Measurements from ENCODE around the gene VEGFA. TPM values are rescaled to one million over a fixed set of nuclear protein-coding genes. Genes with fewer than 3 reads are reported as not detected.
A peak's percentile ranks its signal among the peaks of the same experiment; 100 is the strongest.

VEGFA gene
- total and polyA plus RNA-seq, 2 experiments from 2014 or later, result 148 to 179 TPM

GRCh38 chr6:43774776-43775534, 4.9 kb downstream of the VEGFA start:
- no peaks in the 10 kb centered on the region for H3K36me3 ChIP-seq (replicated peaks; ENCODE audit: insufficient read depth, low read depth)
- H3K4me1 ChIP-seq (ENCODE audit: insufficient read depth), result peaks cover 21% of the 10 kb centered on the region
- peak overlapping the region; percentile 94 for H3K4me2 ChIP-seq
- peak; percentile 88 for DNase-seq (ENCODE audit: low spot score)
- 38% methylated on average over 17 of the region's 17 CpGs for WGBS (ENCODE audit: low lambda C conversion rate, missing lambda C conversion rate)
- no peak overlapping the region for H3K4me3 ChIP-seq
- peak overlapping the region; percentile 97 for H3K27ac ChIP-seq
- H2AFZ ChIP-seq, result no peak overlapping the region
- H3K9me2 ChIP-seq (replicated peaks; ENCODE audit: insufficient read depth), result no peaks in the 10 kb centered on the region
- no peaks in the 10 kb centered on the region for H3K9me3 ChIP-seq (ENCODE audit: low read depth)
- H4K20me1 ChIP-seq (ENCODE audit: insufficient read depth, poor library complexity, severe bottlenecking), result peaks cover 90% of the 10 kb centered on the region
- TF ChIP-seq CTCF (IDR thresholded peaks at IDR 0.05; ENCODE audit: poor library complexity) (peak; percentile 75), EZH2 (IDR thresholded peaks at IDR 0.05; ENCODE audit: borderline replicate concordance) (no peak), EZH2phosphoT487 (IDR thresholded peaks at IDR 0.05; ENCODE audit: low read depth, severe bottlenecking, unreplicated experiment) (no peak)
- no peaks in the 10 kb centered on the region for H3K27me3 ChIP-seq
- peaks cover 97% of the 10 kb centered on the region for H3K79me2 ChIP-seq

- Histone ChIP-seq H3K4me2 (peak overlapping the region; percentile 94), H3K9me2 (replicated peaks; ENCODE audit: insufficient read depth) (no peaks in the 10 kb centered on the region), H3K36me3 (replicated peaks; ENCODE audit: insufficient read depth, low read depth) (no peaks in the 10 kb centered on the region), H3K4me3 (no peak overlapping the region), H4K20me1 (ENCODE audit: insufficient read depth, poor library complexity, severe bottlenecking) (peaks cover 95% of the 10 kb centered on the region), H3K9me3 (ENCODE audit: low read depth) (no peaks in the 10 kb centered on the region), H3K27me3 (no peaks in the 10 kb centered on the region), H3K79me2 (peaks cover 99% of the 10 kb centered on the region), H3K27ac (peak overlapping the region; percentile 97), H3K4me1 (ENCODE audit: insufficient read depth) (peaks cover 21% of the 10 kb centered on the region), H2AFZ (no peak overlapping the region)
- no peak for TF ChIP-seq EZH2phosphoT487 (IDR thresholded peaks at IDR 0.05; ENCODE audit: low read depth, severe bottlenecking, unreplicated experiment)
- TF ChIP-seq EZH2 (IDR thresholded peaks at IDR 0.05; ENCODE audit: borderline replicate concordance), result no peak
- no peak for TF ChIP-seq CTCF (IDR thresholded peaks at IDR 0.05; ENCODE audit: poor library complexity)
- WGBS (ENCODE audit: low lambda C conversion rate, missing lambda C conversion rate), result 75% methylated on average over 4 of the region's 4 CpGs
- DNase-seq (ENCODE audit: low spot score), result no peak
Measured at GRCh38 chr6:43775535-43775885, 5.5 kb downstream of the VEGFA start.

- DNase-seq (ENCODE audit: low spot score), result no peak
- Histone ChIP-seq H3K4me2 (peak overlapping the region; percentile 94), H3K4me1 (ENCODE audit: insufficient read depth) (peaks cover 21% of the 10 kb centered on the region), H3K79me2 (peaks cover 96% of the 10 kb centered on the region), H3K9me2 (replicated peaks; ENCODE audit: insufficient read depth) (no peaks in the 10 kb centered on the region), H4K20me1 (ENCODE audit: insufficient read depth, poor library complexity, severe bottlenecking) (peaks cover 92% of the 10 kb centered on the region), H3K9me3 (ENCODE audit: low read depth) (no peaks in the 10 kb centered on the region), H2AFZ (no peak overlapping the region), H3K27ac (no peak overlapping the region), H3K4me3 (no peak overlapping the region), H3K36me3 (replicated peaks; ENCODE audit: insufficient read depth, low read depth) (no peaks in the 10 kb centered on the region), H3K27me3 (no peaks in the 10 kb centered on the region)
- WGBS (ENCODE audit: low lambda C conversion rate, missing lambda C conversion rate), result 98% methylated on average over 8 of the region's 8 CpGs
- TF ChIP-seq CTCF (IDR thresholded peaks at IDR 0.05; ENCODE audit: poor library complexity) (no peak), EZH2phosphoT487 (IDR thresholded peaks at IDR 0.05; ENCODE audit: low read depth, severe bottlenecking, unreplicated experiment) (no peak)
Measured at GRCh38 chr6:43776115-43776798, 6.2 kb downstream of the VEGFA start.

All from hepatocyte (in vitro differentiated cells).